A549 (cell line): ENCODE measurements around the gene DNAAF5. TPM values are rescaled to one million over a fixed set of nuclear protein-coding genes. Genes with fewer than 3 reads are reported as not detected.
A peak's percentile ranks its signal among the peaks of the same experiment; 100 is the strongest.

Source experiments
- ATAC-seq, 2 experiments: fragments of 200-7000 bp in 1 of 2; fragments of >200 bp in 1 of 2; cut with Nextera tagmentation in 1 of 2; cut with Tn5 transposase in 1 of 2; 3 replicates each; pipeline versions ENCODE4 v1.8.0 to v1.9.1; 2018 to 2020; ENCODE audit warnings: mild to moderate bottlenecking in 1 of 2, moderate library complexity in 1 of 2
- CTCF ChIA-PET: fragments of 300-600 bp; sonication (Branson Sonifier 250); formaldehyde crosslinking; extraction: SDS; loops from one replicate; lab custom pipeline; 2021; ENCODE audit warnings: antibody characterized with exemption, inconsistent platforms; lab: Yijun Ruan, JAX
- POLR2A ChIA-PET: fragments of 350-600 bp; formaldehyde crosslinking; extraction: SDS; loops from one replicate; lab custom pipeline; 2021; ENCODE audit warnings: antibody characterized with exemption, inconsistent platforms; lab: Yijun Ruan, JAX
- DNase-seq, 2 experiments: peaks; one replicate each; pipeline versions ENCODE4 v3.0.0 to v3.0.0-alpha.2; 2011 to 2016; ENCODE audit warnings: low read depth in 1 of 2, low spot score in 1 of 2
- FAIRE-seq: peaks from 2 replicates; lab custom pipeline; 2011; peaks lifted over from hg19 to GRCh38; lab: Jason Lieb, UNC
- H3K27ac ChIP-seq, 2 experiments: fragments of >200 bp; sonication (Bioruptor Twin); formaldehyde crosslinking; 3 replicates each; pipeline ENCODE4 v1.5.1; 2016 to 2017
- H3K4me1 ChIP-seq: fragments of >200 bp; sonication (Bioruptor Twin); formaldehyde crosslinking; 3 replicates; pipeline ENCODE4 v1.6.1; 2016
- H3K4me2 ChIP-seq: fragments of >200 bp; sonication (Bioruptor Twin); formaldehyde crosslinking; 3 replicates; pipeline ENCODE4 v1.6.1; 2016
- H3K4me3 ChIP-seq: fragments of >200 bp; sonication (Bioruptor Twin); formaldehyde crosslinking; 3 replicates; pipeline ENCODE4 v1.5.1; 2016
- H3K9me3 ChIP-seq: fragments of >200 bp; sonication (Bioruptor Twin); formaldehyde crosslinking; 3 replicates; pipeline ENCODE4 v1.6.1; 2016
- CEBPB ChIP-seq, 2 experiments: fragments of >200 bp in 1 of 2; sonication (Bioruptor Twin) in 1 of 2; formaldehyde crosslinking in 1 of 2; IDR thresholded peaks; 2 replicates each; pipeline ENCODE4 v1.6.1; 2012 to 2016
- CHD2 ChIP-seq: fragments of 150-350 bp; IDR thresholded peaks from 2 replicates; pipeline ENCODE4 v1.6.1; 2014; ENCODE audit warnings: low read length; ENCODE audit not compliant: partially characterized antibody
- HDAC2 ChIP-seq: fragments of 200-600 bp; sonication (generic); IDR thresholded peaks from 2 replicates; pipeline ENCODE4 v1.6.1; 2016
- HOXB5 ChIP-seq: fragments of 250-450 bp; sonication (Bioruptor Pico); IDR thresholded peaks from 2 replicates; pipeline ENCODE4 v1.5.0; 2020; ENCODE audit warnings: mild to moderate bottlenecking, moderate library complexity
- JUNB ChIP-seq: fragments of >200 bp; sonication (Bioruptor Twin); formaldehyde crosslinking; IDR thresholded peaks from 2 replicates; pipeline ENCODE4 v1.6.1; 2016
- MAFK ChIP-seq: fragments of 450-650 bp; IDR thresholded peaks from 2 replicates; pipeline ENCODE4 v1.6.1; 2014; ENCODE audit not compliant: partially characterized antibody
- MAZ ChIP-seq: fragments of 150-350 bp; IDR thresholded peaks from 2 replicates; pipeline ENCODE4 v1.6.1; 2014; ENCODE audit warnings: antibody characterized with exemption, low read depth, low read length, borderline replicate concordance
- MYC ChIP-seq: IDR thresholded peaks from 2 replicates; pipeline ENCODE4 v1.6.1; 2012; ENCODE audit warnings: mild to moderate bottlenecking, inconsistent platforms, low read length, improper control_type of control experiment, borderline replicate concordance
- NPAS2 ChIP-seq: fragments of 250-450 bp; sonication (Bioruptor Pico); IDR thresholded peaks from 2 replicates; pipeline ENCODE4 v1.8.0; 2022; ENCODE audit warnings: mild to moderate bottlenecking, moderate library complexity, borderline replicate concordance
- PHF8 ChIP-seq: fragments of 200-600 bp; sonication (generic); IDR thresholded peaks from 2 replicates; pipeline ENCODE4 v1.6.1; 2016; ENCODE audit warnings: low read depth, mild to moderate bottlenecking, antibody characterized with exemption, moderate library complexity, borderline replicate concordance
- POLR2A ChIP-seq: IDR thresholded peaks from 2 replicates; pipeline ENCODE4 v1.6.1; 2012; ENCODE audit warnings: mild to moderate bottlenecking, low read length
- RCOR1 ChIP-seq: fragments of 150-350 bp; IDR thresholded peaks from 2 replicates; pipeline ENCODE4 v1.6.1; 2014; ENCODE audit warnings: antibody characterized with exemption, low read length, low read depth
- RNF2 ChIP-seq: fragments of 200-600 bp; sonication (generic); IDR thresholded peaks from 2 replicates; pipeline ENCODE4 v1.6.1; 2016; ENCODE audit warnings: low read depth, mild to moderate bottlenecking, antibody characterized with exemption, moderate library complexity, borderline replicate concordance
- ZFP36 ChIP-seq: fragments of 450-650 bp; IDR thresholded peaks from 2 replicates; pipeline ENCODE4 v1.6.1; 2014; ENCODE audit warnings: borderline replicate concordance; ENCODE audit not compliant: partially characterized antibody
- ZNF302 ChIP-seq: fragments of 250-450 bp; sonication (Bioruptor Pico); IDR thresholded peaks from 2 replicates; pipeline ENCODE4 v1.9.0; 2021; ENCODE audit warnings: inconsistent platforms, mild to moderate bottlenecking, moderate library complexity
- WGBS: methylation state at CpG from one replicate; pipeline ENCODE4 v1.1.6; 2017; ENCODE audit errors: missing lambda C conversion rate; 5-methylcytosine and 5-hydroxymethylcytosine counted together
- polyA plus RNA-seq, 4 experiments: library from polyadenylated mRNA; depleted of rRNA in 3 of 4; stranded (reverse); fragments of >200 nt; fragmentation: RNase III in 1 of 4; extraction: RNeasy Plus Mini Kit Qiagen cat#74134 plus additional on column Dnase treatment in 1 of 4; gene quantifications; 2 replicates in 3 of 4; 3 replicates in 1 of 4; pipeline ENCODE4 v1.2.3, GENCODE V29; 2011 to 2017
- TF ChIP-seq, protein P1 (sequence below): fragments of >200 bp; sonication (Bioruptor Twin); formaldehyde crosslinking; IDR thresholded peaks from 2 replicates; pipeline ENCODE4 v1.6.1; 2016
- TF ChIP-seq, protein P2 (sequence below): fragments of 450-650 bp; IDR thresholded peaks from 2 replicates; pipeline ENCODE4 v1.6.1; 2014; ENCODE audit warnings: antibody characterized with exemption
- TF ChIP-seq, protein P3 (sequence below): fragments of 250-450 bp; sonication (Bioruptor Pico); IDR thresholded peaks from 2 replicates; pipeline ENCODE4 v1.5.0; 2021; ENCODE audit warnings: mild to moderate bottlenecking, moderate library complexity, borderline replicate concordance
- TF ChIP-seq, protein P4 (sequence below): fragments of >200 bp; sonication (Bioruptor Twin); formaldehyde crosslinking; IDR thresholded peaks from 3 replicates; pipeline ENCODE4 v1.6.1; 2016

The DNAAF5 gene
- polyA plus RNA-seq, 2 of the 4 experiments (the other 2 are of a cell fraction) = 27.8 to 34.7 TPM

DNA sequence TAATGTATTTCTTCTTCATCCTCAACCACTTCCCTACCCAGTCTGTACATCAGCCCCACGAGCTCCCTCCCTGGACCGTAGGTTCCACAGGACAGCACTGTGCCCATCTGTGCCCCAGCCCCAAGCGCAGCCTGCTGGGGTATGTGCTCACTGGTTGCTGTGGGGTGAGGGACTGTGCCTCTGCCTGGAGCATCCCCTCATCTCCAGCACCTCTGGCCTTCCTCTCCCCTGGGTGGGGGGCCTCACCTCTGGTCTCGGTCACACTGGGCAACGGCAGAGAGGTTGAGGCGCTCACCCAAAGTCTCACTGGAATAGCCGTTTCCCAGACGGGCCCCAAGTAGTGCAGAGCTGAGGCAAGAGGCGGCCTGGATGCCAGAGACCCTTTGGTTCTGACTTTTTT, 2.1 kb downstream of the DNAAF5 start:
- Histone ChIP-seq H3K27ac (peak overlapping the region in 1 of 2 experiments; percentile 98; a peak in 3 of 6 replicates), H3K9me3 (peaks cover 25% of the 10 kb centered on the region), H3K4me3 (no peak overlapping the region), H3K4me1 (peaks cover 13% of the 10 kb centered on the region; the same call in 2 of the 3 replicates), H3K4me2 (peak overlapping the region; percentile 84)
- DNase-seq (no peak), FAIRE-seq (no peak), ATAC-seq (no peak)
- POLR2A ChIA-PET = no interaction called here
- 93% methylated on average over 9 of the region's 9 CpGs for WGBS
- CTCF ChIA-PET = interaction anchor here (1.1 to 1.6 kb wide), 3 partner anchors 8 to 396 kb away, joined by 3 to 5 read pairs (median 4); no protein-coding TSS in a partner anchor
- TF ChIP-seq, protein P1, sequence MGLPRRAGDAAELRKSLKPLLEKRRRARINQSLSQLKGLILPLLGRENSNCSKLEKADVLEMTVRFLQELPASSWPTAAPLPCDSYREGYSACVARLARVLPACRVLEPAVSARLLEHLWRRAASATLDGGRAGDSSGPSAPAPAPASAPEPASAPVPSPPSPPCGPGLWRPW = no peak
- TF ChIP-seq HDAC2 (no peak), PHF8 (no peak)

DNA sequence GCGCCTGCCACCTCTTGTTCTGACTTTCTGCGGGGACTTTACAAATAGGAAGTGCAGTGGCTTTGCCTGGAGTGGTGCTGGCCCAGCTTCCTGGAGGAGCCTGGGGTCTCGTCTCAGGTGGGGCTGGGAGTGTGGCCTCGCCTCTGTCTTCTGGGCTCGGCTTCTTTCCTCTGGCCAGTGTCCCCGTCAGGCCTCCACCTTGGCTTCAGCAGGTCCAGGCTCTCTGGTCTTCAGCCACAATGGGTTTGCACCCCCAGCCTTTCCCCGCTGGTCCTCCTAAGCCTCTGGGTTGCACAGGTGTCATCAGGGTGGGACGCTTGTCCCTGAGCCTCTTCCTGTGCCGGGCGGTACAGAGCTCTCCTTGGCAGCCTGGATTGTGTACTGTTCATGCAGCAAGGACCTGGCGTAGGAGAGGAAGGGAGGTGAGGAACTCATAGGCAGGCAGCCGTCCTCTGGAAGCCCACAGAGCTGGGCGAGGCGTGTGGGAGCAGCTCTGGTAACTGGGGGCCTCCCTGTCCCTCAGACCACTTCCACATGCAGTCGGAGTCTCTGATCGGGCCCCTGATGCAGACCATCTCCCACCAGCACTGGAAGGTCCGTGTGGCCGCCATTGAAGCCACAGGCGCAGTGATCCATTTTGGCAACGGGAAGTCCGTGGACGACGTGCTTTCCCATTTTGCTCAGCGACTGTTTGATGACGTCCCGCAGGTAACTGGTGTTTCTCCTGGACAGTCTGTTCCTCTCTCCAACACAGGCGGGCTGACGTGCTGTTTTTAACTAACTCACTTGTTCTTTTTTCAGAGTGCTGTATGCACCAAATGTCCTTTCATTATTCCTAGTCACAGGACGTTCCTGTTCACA, 2.9 kb downstream of the DNAAF5 start:
- Histone ChIP-seq H3K4me3 (no peak overlapping the region), H3K4me1 (peaks cover 13% of the 10 kb centered on the region; the same call in 2 of the 3 replicates), H3K9me3 (peaks cover 25% of the 10 kb centered on the region), H3K4me2 (no peak overlapping the region), H3K27ac (no peak overlapping the region)
- DNase-seq (no peak), FAIRE-seq (no peak), ATAC-seq (no peak)
- ChIA-PET CTCF (interaction anchor here (1.5 to 1.6 kb wide), 2 partner anchors 11 to 396 kb away, joined by 3 to 5 read pairs; no protein-coding TSS in a partner anchor), POLR2A (no interaction called here)
- TF ChIP-seq POLR2A (no peak), NPAS2 (CRISPR knock-in tag) (no peak), RCOR1 (no peak), ZFP36 (no peak), RNF2 (no peak), MYC (no peak), ZNF302 (CRISPR knock-in tag) (no peak), CEBPB (IDR thresholded peaks at IDR 0.05) (no peak), MAFK (no peak), MAZ (no peak), HOXB5 (CRISPR knock-in tag) (no peak), JUNB (no peak), CHD2 (no peak)
- TF ChIP-seq, protein P2, sequence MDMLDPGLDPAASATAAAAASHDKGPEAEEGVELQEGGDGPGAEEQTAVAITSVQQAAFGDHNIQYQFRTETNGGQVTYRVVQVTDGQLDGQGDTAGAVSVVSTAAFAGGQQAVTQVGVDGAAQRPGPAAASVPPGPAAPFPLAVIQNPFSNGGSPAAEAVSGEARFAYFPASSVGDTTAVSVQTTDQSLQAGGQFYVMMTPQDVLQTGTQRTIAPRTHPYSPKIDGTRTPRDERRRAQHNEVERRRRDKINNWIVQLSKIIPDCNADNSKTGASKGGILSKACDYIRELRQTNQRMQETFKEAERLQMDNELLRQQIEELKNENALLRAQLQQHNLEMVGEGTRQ = no peak
- TF ChIP-seq, protein P3, sequence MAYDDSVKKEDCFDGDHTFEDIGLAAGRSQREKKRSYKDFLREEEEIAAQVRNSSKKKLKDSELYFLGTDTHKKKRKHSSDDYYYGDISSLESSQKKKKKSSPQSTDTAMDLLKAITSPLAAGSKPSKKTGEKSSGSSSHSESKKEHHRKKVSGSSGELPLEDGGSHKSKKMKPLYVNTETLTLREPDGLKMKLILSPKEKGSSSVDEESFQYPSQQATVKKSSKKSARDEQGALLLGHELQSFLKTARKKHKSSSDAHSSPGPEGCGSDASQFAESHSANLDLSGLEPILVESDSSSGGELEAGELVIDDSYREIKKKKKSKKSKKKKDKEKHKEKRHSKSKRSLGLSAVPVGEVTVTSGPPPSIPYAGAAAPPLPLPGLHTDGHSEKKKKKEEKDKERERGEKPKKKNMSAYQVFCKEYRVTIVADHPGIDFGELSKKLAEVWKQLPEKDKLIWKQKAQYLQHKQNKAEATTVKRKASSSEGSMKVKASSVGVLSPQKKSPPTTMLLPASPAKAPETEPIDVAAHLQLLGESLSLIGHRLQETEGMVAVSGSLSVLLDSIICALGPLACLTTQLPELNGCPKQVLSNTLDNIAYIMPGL (CRISPR knock-in tag) = no peak
- TF ChIP-seq, protein P4, sequence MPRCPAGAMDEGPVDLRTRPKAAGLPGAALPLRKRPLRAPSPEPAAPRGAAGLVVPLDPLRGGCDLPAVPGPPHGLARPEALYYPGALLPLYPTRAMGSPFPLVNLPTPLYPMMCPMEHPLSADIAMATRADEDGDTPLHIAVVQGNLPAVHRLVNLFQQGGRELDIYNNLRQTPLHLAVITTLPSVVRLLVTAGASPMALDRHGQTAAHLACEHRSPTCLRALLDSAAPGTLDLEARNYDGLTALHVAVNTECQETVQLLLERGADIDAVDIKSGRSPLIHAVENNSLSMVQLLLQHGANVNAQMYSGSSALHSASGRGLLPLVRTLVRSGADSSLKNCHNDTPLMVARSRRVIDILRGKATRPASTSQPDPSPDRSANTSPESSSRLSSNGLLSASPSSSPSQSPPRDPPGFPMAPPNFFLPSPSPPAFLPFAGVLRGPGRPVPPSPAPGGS = no peak
- WGBS = 94% methylated on average over 29 of the region's 29 CpGs
